HG02759 (cell line): ENCODE results near the gene CALML4.
"Not testable (repeated sequence)": the region's sequence is repeated elsewhere in the genome, so short reads cannot be mapped to it uniquely, and the experiment has no call there.

Experiments
- ATAC-seq: cut with Tn5 transposase; IDR thresholded peaks from one replicate; pipeline ENCODE4 v1.9.1; 2021; ENCODE audit warnings: mild to moderate bottlenecking, moderate library complexity; ENCODE audit not compliant: unreplicated experiment

The CALML4 gene

GRCh38 chr15:68192804-68193486 is 12.2 kb downstream of the CALML4 start:
- no peak for ATAC-seq

- no peak for ATAC-seq
These were observed 13.0 kb downstream of the CALML4 start for GRCh38 chr15:68192117-68192516.

GRCh38 chr15:68191555-68191954 is 13.6 kb downstream of the CALML4 start:
- ATAC-seq, result no peak

- no peak for ATAC-seq
These were observed 15.1 kb downstream of the CALML4 start for GRCh38 chr15:68190048-68190447.

- no peak for ATAC-seq
These were observed 16.5 kb downstream of the CALML4 start for GRCh38 chr15:68188647-68189046.

- no peak for ATAC-seq
These were observed 17.6 kb downstream of the CALML4 start for GRCh38 chr15:68187559-68187958.

GRCh38 chr15:68186671-68187397 is 18.3 kb downstream of the CALML4 start:
- no peak for ATAC-seq

GRCh38 chr15:68184616-68185480 is 20.3 kb downstream of the CALML4 start:
- ATAC-seq, result no peak

- no peak for ATAC-seq
These were observed 21.4 kb downstream of the CALML4 start for GRCh38 chr15:68183616-68184315.

GRCh38 chr15:68177742-68178141 is 27.4 kb downstream of the CALML4 start:
- no peak for ATAC-seq

GRCh38 chr15:68176601-68177000 is 28.5 kb downstream of the CALML4 start:
- no peak for ATAC-seq

GRCh38 chr15:68175526-68175925 is 29.6 kb downstream of the CALML4 start:
- no peak for ATAC-seq

- no peak for ATAC-seq
These were observed 32.0 kb downstream of the CALML4 start for GRCh38 chr15:68173119-68173518.

GRCh38 chr15:68172037-68172436 is 33.1 kb downstream of the CALML4 start:
- ATAC-seq, result not testable (repeated sequence)

GRCh38 chr15:68166847-68167246 is 38.3 kb downstream of the CALML4 start:
- ATAC-seq, result no peak

GRCh38 chr15:68163191-68163590 is 41.9 kb downstream of the CALML4 start:
- ATAC-seq, result no peak

- no peak for ATAC-seq
These were observed 47.0 kb downstream of the CALML4 start for GRCh38 chr15:68158046-68158628.

GRCh38 chr15:68157074-68157473 is 48.1 kb downstream of the CALML4 start:
- no peak for ATAC-seq

- ATAC-seq, result no peak
These were observed 50.1 kb downstream of the CALML4 start for GRCh38 chr15:68154923-68155559.

GRCh38 chr15:68152342-68152741 is 52.8 kb downstream of the CALML4 start:
- no peak for ATAC-seq
